Epithelial cell of proximal tubule (primary cell): ENCODE measurements around the gene MICALL1. TPM values are rescaled to one million over a fixed set of nuclear protein-coding genes. Genes with fewer than 3 reads are reported as not detected.
"Not testable (repeated sequence)": the region's sequence is repeated elsewhere in the genome, so short reads cannot be mapped to it uniquely, and the experiment has no call there.

Source experiments
- DNase-seq: peaks from one replicate; pipeline ENCODE4 v3.0.0-alpha.2; 2011; ENCODE audit warnings: low read depth
- H3K4me3 ChIP-seq: 2 replicates; pipeline ENCODE4 v1.5.1; 2011; ENCODE audit warnings: low read depth, mild to moderate bottlenecking, low read length
- CTCF ChIP-seq: conservative IDR thresholded peaks from 2 replicates; pipeline ENCODE4 v1.5.1; 2012; ENCODE audit warnings: low read depth, mild to moderate bottlenecking, low read length
- total RNA-seq: library from RNA; depleted of rRNA; stranded (reverse); fragments of >200 nt; gene quantifications from 2 replicates; pipeline ENCODE4 v1.2.3, GENCODE V29; 2015

MICALL1 gene
- total RNA-seq, 1 donor from 2014 or later, result 74.8 TPM

GRCh38 chr22:37972527-37972926, 66.4 kb downstream of the MICALL1 start:
- no peak for TF ChIP-seq CTCF
- no peak overlapping the region for H3K4me3 ChIP-seq
- no peak for DNase-seq

GRCh38 chr22:37973271-37974170, 67.4 kb downstream of the MICALL1 start:
- DNase-seq, result no peak
- H3K4me3 ChIP-seq, result no peak overlapping the region
- TF ChIP-seq CTCF, result no peak

GRCh38 chr22:37975153-37975552, 69.1 kb downstream of the MICALL1 start:
- no peak for TF ChIP-seq CTCF
- no peak for DNase-seq
- H3K4me3 ChIP-seq, result no peak overlapping the region

GRCh38 chr22:37976022-37976421, 69.9 kb downstream of the MICALL1 start:
- DNase-seq, H3K4me3 ChIP-seq: not testable (repeated sequence)

GRCh38 chr22:37976547-37976946, 70.5 kb downstream of the MICALL1 start:
- TF ChIP-seq CTCF, result no peak
- H3K4me3 ChIP-seq, result no peak overlapping the region
- no peak for DNase-seq

- no peak for TF ChIP-seq CTCF
- DNase-seq, result no peak
- no peak overlapping the region for H3K4me3 ChIP-seq
Observed at GRCh38 chr22:37979782-37980181, 73.7 kb downstream of the MICALL1 start.

- H3K4me3 ChIP-seq, result no peak overlapping the region
- no peak for DNase-seq
- no peak for TF ChIP-seq CTCF
Observed at GRCh38 chr22:37981282-37982011, 75.3 kb downstream of the MICALL1 start.
